HEK293T (cell line): Measurements from ENCODE around the gene RAPH1.
"Not testable (repeated sequence)": the region's sequence is repeated elsewhere in the genome, so short reads cannot be mapped to it uniquely, and the experiment has no call there.

Experiments
- ARNT ChIP-seq: fragments of 450-650 bp; IDR thresholded peaks from 2 replicates; pipeline ENCODE4 v1.6.1; 2017; ENCODE audit warnings: mild to moderate bottlenecking
- BHLHE40 ChIP-seq: fragments of 450-650 bp; IDR thresholded peaks from 2 replicates; pipeline ENCODE4 v1.6.1; 2016; ENCODE audit warnings: mild to moderate bottlenecking, moderate library complexity, borderline replicate concordance
- HDGF ChIP-seq: fragments of 450-650 bp; IDR thresholded peaks from 2 replicates; pipeline ENCODE4 v1.6.1; 2017; ENCODE audit warnings: antibody characterized with exemption, borderline replicate concordance
- SP1 ChIP-seq: fragments of 450-650 bp; IDR thresholded peaks from 2 replicates; pipeline ENCODE4 v1.6.1; 2017

GRCh38 chr2:203372706-203373105, 162.4 kb downstream of the RAPH1 start:
- TF ChIP-seq SP1, BHLHE40, ARNT, HDGF: not testable (repeated sequence)
